IPS-20b (cell line): ENCODE results near the gene KIAA2012.
A peak's percentile ranks its signal among the peaks of the same experiment; 100 is the strongest.
"Not testable (repeated sequence)": the region's sequence is repeated elsewhere in the genome, so short reads cannot be mapped to it uniquely, and the experiment has no call there.

Source experiments
- H3K27ac ChIP-seq: one replicate; pipeline ENCODE4 v1.5.1; 2013; ENCODE audit warnings: low read length
- H3K27me3 ChIP-seq: 2 replicates; pipeline ENCODE4 v1.6.1; 2013; ENCODE audit warnings: mild to moderate bottlenecking, low read length, inconsistent platforms; ENCODE audit not compliant: insufficient read depth
- H3K36me3 ChIP-seq: 2 replicates; pipeline ENCODE4 v1.6.1; 2013; ENCODE audit warnings: low read depth, mild to moderate bottlenecking, inconsistent platforms, low read length, moderate library complexity; ENCODE audit not compliant: insufficient read depth
- H3K4me1 ChIP-seq: 2 replicates; pipeline ENCODE4 v1.6.1; 2013; ENCODE audit warnings: mild to moderate bottlenecking, control low read depth, inconsistent platforms, low read length, moderate library complexity; ENCODE audit not compliant: insufficient read depth
- H3K4me3 ChIP-seq: 2 replicates; pipeline ENCODE4 v1.5.1; 2013; ENCODE audit warnings: mild to moderate bottlenecking, low read length, inconsistent platforms
- H3K9ac ChIP-seq: 2 replicates; pipeline ENCODE4 v1.6.1; 2013; ENCODE audit warnings: low read depth, mild to moderate bottlenecking, inconsistent platforms, low read length, moderate library complexity
- H3K9me3 ChIP-seq: 2 replicates; pipeline ENCODE4 v1.6.1; 2013; ENCODE audit warnings: mild to moderate bottlenecking, low read depth, low read length, inconsistent platforms; ENCODE audit not compliant: insufficient read depth

KIAA2012 gene

DNA sequence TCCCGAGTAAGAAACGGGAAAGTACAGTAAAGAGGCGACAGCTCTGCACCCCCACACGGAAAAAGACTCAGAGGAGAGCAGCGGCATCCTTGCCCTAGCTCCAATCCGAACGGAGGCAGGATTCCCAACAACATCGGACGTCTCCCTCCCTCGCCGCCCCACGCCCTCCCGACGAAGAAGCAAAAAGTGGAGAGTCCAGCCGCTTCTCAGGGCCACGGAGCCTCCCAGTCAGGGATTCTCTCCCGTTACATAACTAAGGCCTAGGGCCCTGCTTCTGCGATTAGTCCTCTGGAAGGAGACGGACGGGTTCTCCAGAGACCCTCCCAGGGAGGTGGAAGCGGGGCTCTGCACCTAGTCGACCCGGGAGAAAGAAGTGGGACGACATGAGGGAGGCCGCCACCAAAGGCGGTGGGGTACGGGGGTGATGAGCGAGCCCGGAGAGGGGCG is 164.8 kb downstream of the KIAA2012 start:
- Histone ChIP-seq H3K9me3 (no peaks in the 10 kb centered on the region), H3K4me3 (peak overlapping the region; percentile 83), H3K4me1 (peaks cover 3% of the 10 kb centered on the region; the same call in 1 of the 2 replicates)

DNA sequence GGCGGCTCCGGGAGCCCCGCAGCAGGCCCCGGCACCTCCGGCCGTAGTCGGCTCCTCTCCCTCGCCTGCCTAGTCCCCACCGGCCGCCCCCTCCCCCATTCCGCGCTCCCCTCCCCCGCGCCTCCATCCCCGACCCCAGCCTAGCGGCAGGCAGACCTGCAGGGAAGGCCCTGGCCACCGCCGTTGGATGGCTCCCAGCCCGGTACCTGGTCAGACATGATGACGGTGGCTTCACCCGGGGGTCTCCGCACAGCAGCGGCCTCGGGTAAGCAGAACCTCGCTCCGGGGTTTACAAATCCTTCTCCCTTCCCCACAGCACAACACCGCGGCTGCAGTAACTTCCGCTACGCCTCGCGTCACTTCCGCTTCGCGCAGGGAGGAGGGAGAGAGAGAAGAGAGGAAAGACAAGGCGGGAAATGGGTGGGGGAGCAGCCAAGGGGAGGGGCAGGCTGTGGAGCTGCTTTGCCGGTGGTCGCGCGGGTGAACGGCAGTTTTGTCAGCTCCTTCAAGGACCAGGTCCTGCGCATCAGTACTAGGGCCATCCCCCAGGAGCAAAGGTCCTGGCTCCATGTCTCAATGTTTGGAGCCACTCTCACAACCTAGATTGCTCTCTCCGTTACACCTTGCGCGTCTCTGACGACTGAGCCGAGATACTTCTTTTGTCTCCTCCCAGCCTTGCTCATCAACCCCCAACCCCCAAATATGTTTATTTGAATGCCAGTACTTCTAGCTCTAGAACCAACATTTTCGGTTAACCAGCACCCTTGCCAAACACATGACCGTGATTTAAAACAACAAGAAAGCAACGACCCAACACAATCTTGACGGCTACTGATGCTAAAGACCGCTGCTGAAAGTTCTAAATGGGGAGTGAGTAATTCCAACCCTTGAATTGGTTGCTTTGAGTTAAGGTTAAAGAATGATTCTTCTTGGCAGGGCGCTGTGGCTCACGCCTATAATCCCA is 165.5 kb downstream of the KIAA2012 start, which contains the start of gene SUMO1:
TSS of gene SUMO1 (minus strand) at position 364 of the 964 bp plus-strand sequence. CDS start at position 218, 146 bp downstream.
- Histone ChIP-seq H3K36me3 (peaks cover 2% of the 10 kb centered on the region; the same call in 1 of the 2 replicates), H3K4me1 (peaks cover 3% of the 10 kb centered on the region; the same call in 1 of the 2 replicates), H3K9ac (peak within 1 kb of the TSS; percentile 97), H3K27me3 (no peaks in the 10 kb centered on the region), H3K4me3 (peak within 1 kb of the TSS; percentile 83), H3K27ac (peak within 1 kb of the TSS; percentile 92), H3K9me3 (no peaks in the 10 kb centered on the region)

More for the DNA sequence above, 164.8 kb downstream of the KIAA2012 start:
- Histone ChIP-seq H3K9ac (peak overlapping the region; percentile 97), H3K27me3 (no peaks in the 10 kb centered on the region), H3K36me3 (peaks cover 10% of the 10 kb centered on the region), H3K27ac (peak overlapping the region; percentile 92)

DNA sequence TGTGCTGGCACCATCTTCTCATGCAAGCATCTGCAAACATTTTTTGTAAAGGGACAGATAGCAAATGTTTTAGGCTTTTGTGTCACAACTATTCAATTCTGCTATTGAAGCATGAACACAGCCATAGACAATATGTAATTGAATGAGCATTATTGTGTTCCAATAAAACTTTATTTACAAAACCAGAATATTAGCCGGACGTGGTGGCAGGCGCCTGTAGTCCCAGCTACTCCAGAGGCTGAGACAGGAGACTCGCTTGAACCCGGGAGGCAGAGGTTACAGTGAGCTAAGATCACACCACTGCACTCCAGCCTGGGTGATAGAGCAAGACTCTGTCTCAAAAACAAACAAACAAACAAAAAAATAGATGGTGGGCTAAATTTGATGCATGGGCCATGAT is 174.7 kb downstream of the KIAA2012 start:
- H3K9me3 ChIP-seq, H3K36me3 ChIP-seq, H3K9ac ChIP-seq, H3K4me3 ChIP-seq, H3K4me1 ChIP-seq, H3K27ac ChIP-seq, H3K27me3 ChIP-seq: not testable (repeated sequence)

GRCh38 chr2:202249521-202250253 is 176.6 kb downstream of the KIAA2012 start:
- peak overlapping the region; percentile 35; the same call in 1 of the 2 replicates for H3K9ac ChIP-seq

GRCh38 chr2:202251494-202251893 is 178.4 kb downstream of the KIAA2012 start:
- H3K4me3 ChIP-seq: no peak overlapping the region
- H3K9me3 ChIP-seq: no peaks in the 10 kb centered on the region
- H3K27me3 ChIP-seq: no peaks in the 10 kb centered on the region
- no peak overlapping the region for H3K9ac ChIP-seq
- H3K36me3 ChIP-seq: no peaks in the 10 kb centered on the region
- H3K27ac ChIP-seq: no peak overlapping the region
- no peaks in the 10 kb centered on the region; the same call in 1 of the 2 replicates for H3K4me1 ChIP-seq

More at GRCh38 chr2:202249521-202250253, 176.6 kb downstream of the KIAA2012 start:
- H3K27me3 ChIP-seq: no peaks in the 10 kb centered on the region
- no peaks in the 10 kb centered on the region for H3K36me3 ChIP-seq
- H3K4me3 ChIP-seq: peak overlapping the region; percentile 38
- H3K4me1 ChIP-seq: no peaks in the 10 kb centered on the region; the same call in 1 of the 2 replicates
- H3K9me3 ChIP-seq: no peaks in the 10 kb centered on the region
- no peak overlapping the region for H3K27ac ChIP-seq
